PC-9 (cell line): Measurements from ENCODE around the gene VDR. TPM values are rescaled to one million over a fixed set of nuclear protein-coding genes. Genes with fewer than 3 reads are reported as not detected.
A peak's percentile ranks its signal among the peaks of the same experiment; 100 is the strongest.

Experiments
- BruUV-seq: library from RNA; stranded (reverse); fragments of 400-500 nt; replicated peaks from 2 replicates; lab custom pipeline; 2021; lab: Mats Ljungman, UMichigan
- CTCF ChIA-PET: fragments of 300-600 bp; sonication (Branson Sonifier 250); formaldehyde crosslinking; loops from one replicate; lab custom pipeline; 2022; ENCODE audit warnings: antibody characterized with exemption; lab: Charles Lee
- POLR2A ChIA-PET: fragments of 300-600 bp; sonication (Branson Sonifier 250); formaldehyde crosslinking; loops from one replicate; lab custom pipeline; 2022; ENCODE audit warnings: antibody characterized with exemption; ENCODE audit not compliant: unreplicated experiment; lab: Charles Lee
- DNase-seq, 2 experiments: peaks; one replicate each; pipeline versions ENCODE4 v3.0.0 to v3.0.0-alpha.2; 2015 to 2022; ENCODE audit warnings: mixed read lengths in 1 of 2
- H2AFZ ChIP-seq: fragments of 200-600 bp; sonication (generic); 2 replicates; pipeline ENCODE4 v1.8.1; 2017; ENCODE audit warnings: antibody characterized with exemption
- H3F3A ChIP-seq: fragments of 200-600 bp; sonication (generic); 2 replicates; pipeline ENCODE4 v1.8.1; 2017; ENCODE audit warnings: antibody characterized with exemption, mild to moderate bottlenecking, low read depth; ENCODE audit not compliant: insufficient read depth
- H3K27ac ChIP-seq: fragments of 200-600 bp; sonication (generic); 2 replicates; pipeline ENCODE4 v1.6.1; 2016; ENCODE audit warnings: mixed run types
- H3K27me3 ChIP-seq: fragments of 200-600 bp; sonication (generic); 2 replicates; pipeline ENCODE4 v1.6.1; 2016; ENCODE audit warnings: low read depth, mixed run types; ENCODE audit not compliant: insufficient read depth
- H3K36me3 ChIP-seq: fragments of 200-600 bp; sonication (generic); 2 replicates; pipeline ENCODE4 v1.6.1; 2016; ENCODE audit warnings: low read depth, mixed run types
- H3K4me1 ChIP-seq: fragments of 200-600 bp; sonication (generic); replicated peaks from 2 replicates; pipeline ENCODE4 v1.6.1; 2016; ENCODE audit warnings: mixed run types; ENCODE audit not compliant: insufficient read depth
- H3K4me2 ChIP-seq: fragments of 200-600 bp; sonication (generic); 2 replicates; pipeline ENCODE4 v1.6.1; 2017; ENCODE audit warnings: mixed run types
- H3K4me3 ChIP-seq: fragments of 200-600 bp; sonication (generic); 2 replicates; pipeline ENCODE4 v1.6.1; 2016; ENCODE audit warnings: mixed run types
- H3K79me2 ChIP-seq: fragments of 200-600 bp; sonication (generic); 2 replicates; pipeline ENCODE4 v1.6.1; 2017; ENCODE audit warnings: low read depth, mixed run types
- H3K9me2 ChIP-seq: fragments of 200-600 bp; sonication (generic); 2 replicates; pipeline ENCODE4 v1.8.1; 2017; ENCODE audit warnings: mild to moderate bottlenecking; ENCODE audit not compliant: insufficient read depth
- H3K9me3 ChIP-seq: fragments of 200-600 bp; sonication (generic); 2 replicates; pipeline ENCODE4 v1.8.1; 2016; ENCODE audit warnings: low read depth; ENCODE audit not compliant: insufficient read depth
- H4K20me1 ChIP-seq: fragments of 200-600 bp; sonication (generic); 2 replicates; pipeline ENCODE4 v1.8.1; 2017; ENCODE audit not compliant: insufficient read depth
- EZH2 ChIP-seq: fragments of 200-600 bp; sonication (generic); IDR thresholded peaks from 2 replicates; pipeline ENCODE4 v1.8.0; 2017; ENCODE audit warnings: antibody characterized with exemption, low read depth
- intact Hi-C: fragments of 100-400 bp; cut with micrococcal nuclease; formaldehyde crosslinking; loops from one replicate; pipeline ENCODE4 v1.10.0; 2022; ENCODE audit not compliant: unreplicated experiment
- total RNA-seq: library from RNA; stranded (reverse); gene quantifications from 2 replicates; pipeline ENCODE4 v1.2.3, GENCODE V29; 2021
- TF ChIP-seq, protein P1 (sequence below): fragments of 200-600 bp; sonication (generic); conservative IDR thresholded peaks from 2 replicates; pipeline ENCODE4 v1.6.1; 2017; ENCODE audit warnings: mixed run types, antibody characterized with exemption, mild to moderate bottlenecking, moderate library complexity

The VDR gene
- total RNA-seq, 1 experiment from 2014 or later = 12.3 TPM

- no peak overlapping the region for H3K4me2 ChIP-seq
- no peak overlapping the region for H2AFZ ChIP-seq
- H3K27me3 ChIP-seq = no peaks in the 10 kb centered on the region
- H3K9me2 ChIP-seq = no peaks in the 10 kb centered on the region
- intact Hi-C loops = no loop called here
- H3K27ac ChIP-seq = no peak overlapping the region
- H4K20me1 ChIP-seq = no peaks in the 10 kb centered on the region
- no TSS peak for BruUV-seq
- DNase-seq = no peak
- TF ChIP-seq, protein P1, sequence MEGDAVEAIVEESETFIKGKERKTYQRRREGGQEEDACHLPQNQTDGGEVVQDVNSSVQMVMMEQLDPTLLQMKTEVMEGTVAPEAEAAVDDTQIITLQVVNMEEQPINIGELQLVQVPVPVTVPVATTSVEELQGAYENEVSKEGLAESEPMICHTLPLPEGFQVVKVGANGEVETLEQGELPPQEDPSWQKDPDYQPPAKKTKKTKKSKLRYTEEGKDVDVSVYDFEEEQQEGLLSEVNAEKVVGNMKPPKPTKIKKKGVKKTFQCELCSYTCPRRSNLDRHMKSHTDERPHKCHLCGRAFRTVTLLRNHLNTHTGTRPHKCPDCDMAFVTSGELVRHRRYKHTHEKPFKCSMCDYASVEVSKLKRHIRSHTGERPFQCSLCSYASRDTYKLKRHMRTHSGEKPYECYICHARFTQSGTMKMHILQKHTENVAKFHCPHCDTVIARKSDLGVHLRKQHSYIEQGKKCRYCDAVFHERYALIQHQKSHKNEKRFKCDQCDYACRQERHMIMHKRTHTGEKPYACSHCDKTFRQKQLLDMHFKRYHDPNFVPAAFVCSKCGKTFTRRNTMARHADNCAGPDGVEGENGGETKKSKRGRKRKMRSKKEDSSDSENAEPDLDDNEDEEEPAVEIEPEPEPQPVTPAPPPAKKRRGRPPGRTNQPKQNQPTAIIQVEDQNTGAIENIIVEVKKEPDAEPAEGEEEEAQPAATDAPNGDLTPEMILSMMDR = no peak
- TF ChIP-seq EZH2 = no peak
- no peaks in the 10 kb centered on the region for H3K79me2 ChIP-seq
- H3K4me3 ChIP-seq = no peak overlapping the region
- ChIA-PET POLR2A (no interaction called here), CTCF (no interaction called here)
- H3K9me3 ChIP-seq = no peaks in the 10 kb centered on the region
- H3K36me3 ChIP-seq = no peaks in the 10 kb centered on the region
- H3F3A ChIP-seq = peaks cover 6% of the 10 kb centered on the region; the same call in 1 of the 2 replicates
- peaks cover 11% of the 10 kb centered on the region for H3K4me1 ChIP-seq
Measured at GRCh38 chr12:47860873-47861272, 43.9 kb downstream of the VDR start.

DNA sequence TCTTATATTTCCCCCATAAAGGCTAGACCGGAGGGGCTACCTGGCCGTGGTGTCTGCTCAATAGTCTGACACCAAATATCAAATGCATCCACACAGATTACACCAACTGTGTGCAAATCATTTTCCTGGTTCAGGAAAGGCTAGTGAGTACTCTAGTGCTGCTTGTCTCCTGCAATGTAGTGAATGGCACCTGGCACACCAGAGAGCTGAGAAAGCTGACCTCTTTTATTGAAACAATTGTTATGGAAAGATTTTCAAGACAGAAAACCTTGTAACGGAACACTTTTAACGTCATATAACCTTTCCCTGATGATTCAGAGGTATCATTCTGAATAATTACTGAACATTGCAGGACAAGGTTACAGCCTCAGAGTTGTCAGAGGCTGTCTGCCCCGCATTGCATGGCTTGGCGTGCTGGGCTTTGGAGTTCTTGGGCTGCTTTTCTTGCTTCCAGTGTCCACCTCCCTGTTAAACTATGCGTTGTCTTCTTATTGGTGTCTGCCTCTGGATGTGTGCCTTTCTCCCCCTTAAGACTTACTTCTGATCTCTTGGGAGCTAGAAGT lies 44.4 kb downstream of the VDR start:
- ChIA-PET POLR2A (no interaction called here), CTCF (no interaction called here)
- BruUV-seq = no TSS peak
- no peak for DNase-seq
- Histone ChIP-seq H3K9me2 (no peaks in the 10 kb centered on the region), H3K27me3 (no peaks in the 10 kb centered on the region), H3K9me3 (no peaks in the 10 kb centered on the region), H3K4me2 (no peak overlapping the region), H3K27ac (no peak overlapping the region), H2AFZ (no peak overlapping the region), H3F3A (peaks cover 6% of the 10 kb centered on the region; the same call in 1 of the 2 replicates), H3K36me3 (no peaks in the 10 kb centered on the region), H3K4me3 (no peak overlapping the region), H4K20me1 (no peaks in the 10 kb centered on the region), H3K4me1 (peaks cover 11% of the 10 kb centered on the region), H3K79me2 (no peaks in the 10 kb centered on the region)
- intact Hi-C loops = no loop called here
- TF ChIP-seq EZH2 = no peak
- TF ChIP-seq, protein P1 = no peak

DNA sequence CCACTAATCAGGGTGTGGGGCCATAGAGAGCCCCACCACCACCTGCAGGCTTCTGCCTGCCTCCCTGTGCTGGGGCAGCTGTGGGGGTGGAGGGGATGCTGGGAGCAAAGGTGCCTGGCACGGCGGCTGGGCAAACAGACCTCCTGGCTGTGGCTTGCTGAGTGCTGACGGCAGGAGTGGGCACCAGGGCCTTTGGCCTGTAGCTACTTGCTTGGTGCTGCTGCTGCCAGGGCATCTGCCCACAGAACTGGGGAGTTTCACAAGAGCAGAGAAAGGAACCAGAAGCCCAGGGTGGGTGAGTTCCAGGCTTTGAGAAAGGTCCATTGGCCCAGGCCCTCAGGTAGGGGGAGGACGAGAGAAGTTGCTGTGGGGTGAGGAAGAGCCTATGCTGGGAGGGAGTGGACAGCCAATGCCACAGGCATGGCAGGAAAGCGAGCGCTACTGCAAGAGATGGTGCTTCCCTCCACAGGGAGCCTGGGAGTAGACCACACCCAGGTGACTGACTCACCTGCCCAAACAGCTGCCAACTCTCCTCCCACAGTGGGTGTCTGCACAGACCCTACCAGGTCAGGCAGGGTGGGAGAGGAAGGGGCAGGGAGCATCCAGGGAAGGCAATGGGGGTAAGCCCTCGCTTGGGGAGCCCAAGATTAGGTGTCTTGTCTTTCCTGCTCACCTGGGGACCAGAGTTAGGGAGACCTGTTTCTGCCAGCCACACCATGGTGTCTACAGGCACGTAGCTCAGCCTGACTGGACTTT lies 46.1 kb downstream of the VDR start:
- ChIA-PET CTCF (interaction anchor here (1.0 kb wide), 1 partner anchor 91 kb away, joined by 3 read pairs; no protein-coding TSS in a partner anchor), POLR2A (no interaction called here)
- TF ChIP-seq, protein P1 = no peak
- TF ChIP-seq EZH2 = no peak
- Histone ChIP-seq H3K27ac (no peak overlapping the region), H4K20me1 (no peaks in the 10 kb centered on the region), H3K27me3 (no peaks in the 10 kb centered on the region), H3F3A (peaks cover 6% of the 10 kb centered on the region; the same call in 1 of the 2 replicates), H3K9me2 (no peaks in the 10 kb centered on the region), H3K36me3 (no peaks in the 10 kb centered on the region), H3K4me2 (0 out of 2 replicates have a peak overlapping the region, but pooled peaks have one; percentile 19), H3K9me3 (no peaks in the 10 kb centered on the region), H3K4me1 (peaks cover 11% of the 10 kb centered on the region), H2AFZ (no peak overlapping the region), H3K79me2 (no peaks in the 10 kb centered on the region), H3K4me3 (no peak overlapping the region)
- no TSS peak for BruUV-seq
- intact Hi-C loops = loop anchor here (5.0 kb wide), 2 partner anchors 89 to 104 kb away; partner anchors contain the start of gene TMEM106C
- DNase-seq = peak; percentile 54 to 55
